GM12865 (cell line): Measurements from ENCODE around the gene OLFML3.
"Not testable (repeated sequence)": the region's sequence is repeated elsewhere in the genome, so short reads cannot be mapped to it uniquely, and the experiment has no call there.

Experiments
- DNase-seq: peaks from one replicate; pipeline ENCODE4 v3.0.0; 2010; ENCODE audit warnings: low read depth
- H3K4me3 ChIP-seq: 2 replicates; pipeline ENCODE4 v1.5.1; 2011; ENCODE audit warnings: mild to moderate bottlenecking, low read depth, low read length, control low read depth
- TF ChIP-seq, protein P1 (sequence below): IDR thresholded peaks from 2 replicates; pipeline ENCODE4 v1.5.1; 2011; ENCODE audit warnings: low read length, control low read depth, low read depth, inconsistent platforms; ENCODE audit not compliant: insufficient read depth; ENCODE audit errors: missing control alignments

OLFML3 gene

DNA sequence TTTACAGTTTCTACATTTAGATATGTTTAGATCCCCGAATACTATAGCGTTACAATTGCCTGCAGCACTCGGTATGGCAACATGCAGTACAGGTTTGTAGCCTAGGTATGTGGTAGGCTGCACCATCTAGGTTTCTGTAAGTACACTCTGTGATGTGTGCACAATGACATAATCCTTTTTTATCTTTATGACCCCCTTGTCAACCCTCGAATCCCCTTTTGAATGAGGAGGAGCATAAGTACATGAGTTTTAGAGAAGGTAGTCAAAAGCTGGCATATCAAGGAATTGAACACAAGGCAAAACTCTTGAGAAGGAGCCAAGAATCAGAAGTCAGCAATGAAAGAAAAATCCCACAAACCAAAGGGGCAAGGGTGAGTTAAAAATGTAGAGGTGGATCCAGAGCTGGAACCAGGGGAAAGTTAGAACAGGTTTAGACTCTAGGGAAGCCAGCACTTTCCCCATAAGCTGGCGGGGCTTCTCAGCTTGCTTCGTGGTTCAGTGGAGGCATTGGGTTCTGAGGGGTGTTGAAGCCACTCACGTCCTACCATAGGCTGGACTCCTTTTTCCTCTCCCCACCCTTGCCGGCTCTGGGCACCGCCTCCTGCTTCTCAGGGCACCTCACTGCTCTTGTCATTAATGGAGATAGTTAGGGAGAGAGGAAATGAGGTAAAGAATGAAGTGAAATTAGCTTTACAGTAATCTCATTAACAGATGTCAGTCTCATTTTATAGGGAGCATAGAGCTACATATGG lies 31.3 kb downstream of the OLFML3 start:
- H3K4me3 ChIP-seq, result no peak overlapping the region
- DNase-seq, result no peak
- TF ChIP-seq, protein P1, sequence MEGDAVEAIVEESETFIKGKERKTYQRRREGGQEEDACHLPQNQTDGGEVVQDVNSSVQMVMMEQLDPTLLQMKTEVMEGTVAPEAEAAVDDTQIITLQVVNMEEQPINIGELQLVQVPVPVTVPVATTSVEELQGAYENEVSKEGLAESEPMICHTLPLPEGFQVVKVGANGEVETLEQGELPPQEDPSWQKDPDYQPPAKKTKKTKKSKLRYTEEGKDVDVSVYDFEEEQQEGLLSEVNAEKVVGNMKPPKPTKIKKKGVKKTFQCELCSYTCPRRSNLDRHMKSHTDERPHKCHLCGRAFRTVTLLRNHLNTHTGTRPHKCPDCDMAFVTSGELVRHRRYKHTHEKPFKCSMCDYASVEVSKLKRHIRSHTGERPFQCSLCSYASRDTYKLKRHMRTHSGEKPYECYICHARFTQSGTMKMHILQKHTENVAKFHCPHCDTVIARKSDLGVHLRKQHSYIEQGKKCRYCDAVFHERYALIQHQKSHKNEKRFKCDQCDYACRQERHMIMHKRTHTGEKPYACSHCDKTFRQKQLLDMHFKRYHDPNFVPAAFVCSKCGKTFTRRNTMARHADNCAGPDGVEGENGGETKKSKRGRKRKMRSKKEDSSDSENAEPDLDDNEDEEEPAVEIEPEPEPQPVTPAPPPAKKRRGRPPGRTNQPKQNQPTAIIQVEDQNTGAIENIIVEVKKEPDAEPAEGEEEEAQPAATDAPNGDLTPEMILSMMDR, result no peak

DNA sequence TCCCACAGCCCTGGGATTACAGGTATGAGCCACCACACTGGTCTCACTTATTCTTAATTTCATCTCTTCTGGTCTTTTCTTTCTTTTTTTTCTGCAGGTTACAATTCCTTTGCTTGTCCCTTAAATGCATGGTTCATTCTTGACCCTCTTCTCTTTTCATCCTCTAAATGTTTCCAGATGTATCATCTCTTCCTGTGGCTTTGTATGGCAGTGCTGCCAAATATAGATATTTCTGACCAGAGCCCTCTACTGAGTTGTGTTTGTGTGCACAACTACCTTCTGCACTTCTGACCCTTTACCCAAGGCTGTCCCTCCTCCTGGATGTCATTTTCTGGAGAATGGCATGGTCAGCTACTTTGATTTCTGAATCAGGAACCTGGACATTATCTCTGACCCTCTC lies 32.5 kb downstream of the OLFML3 start:
- DNase-seq, result no peak
- TF ChIP-seq, protein P1, result no peak
- no peak overlapping the region for H3K4me3 ChIP-seq

DNA sequence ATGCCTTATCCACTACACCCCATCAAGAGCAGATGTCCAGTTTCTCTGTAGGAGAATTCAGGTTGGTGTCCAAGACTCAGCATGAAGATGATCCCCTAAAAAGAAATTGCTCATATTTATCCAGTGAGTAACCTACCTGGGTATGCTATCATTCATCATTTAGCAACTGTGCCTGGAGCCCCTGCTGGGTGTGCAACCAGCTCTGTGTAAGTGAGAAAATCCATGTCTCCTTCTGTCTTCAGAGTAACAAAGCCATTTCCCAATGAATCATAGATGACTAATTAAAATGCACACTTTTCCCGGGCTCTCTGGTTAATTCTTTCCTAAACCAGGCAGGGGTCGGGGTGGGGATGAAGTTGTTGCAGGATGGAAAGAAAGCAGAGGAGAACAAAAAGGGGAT lies 35.8 kb downstream of the OLFML3 start:
- no peak for DNase-seq
- H3K4me3 ChIP-seq, result no peak overlapping the region
- TF ChIP-seq, protein P1, result no peak

DNA sequence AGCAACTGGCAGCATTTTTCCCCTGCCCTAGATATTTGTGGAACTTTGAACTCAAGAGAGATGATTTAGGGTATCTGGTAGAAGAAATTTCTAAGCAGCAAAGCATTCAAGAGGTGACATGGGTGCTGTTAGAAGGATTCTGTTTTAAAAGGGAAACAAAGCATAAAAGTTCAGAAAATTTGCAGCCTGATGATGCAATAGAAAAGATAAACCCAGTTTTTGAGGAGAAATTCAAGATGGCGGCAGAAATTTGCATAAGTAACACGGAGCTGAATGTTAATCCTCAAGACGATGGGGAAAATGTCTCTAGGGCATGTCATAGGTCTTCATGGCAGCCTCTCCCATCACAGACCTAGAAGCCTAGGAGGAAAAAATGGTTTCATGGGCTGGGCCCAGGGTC lies 40.5 kb downstream of the OLFML3 start:
- DNase-seq, H3K4me3 ChIP-seq: not testable (repeated sequence)

DNA sequence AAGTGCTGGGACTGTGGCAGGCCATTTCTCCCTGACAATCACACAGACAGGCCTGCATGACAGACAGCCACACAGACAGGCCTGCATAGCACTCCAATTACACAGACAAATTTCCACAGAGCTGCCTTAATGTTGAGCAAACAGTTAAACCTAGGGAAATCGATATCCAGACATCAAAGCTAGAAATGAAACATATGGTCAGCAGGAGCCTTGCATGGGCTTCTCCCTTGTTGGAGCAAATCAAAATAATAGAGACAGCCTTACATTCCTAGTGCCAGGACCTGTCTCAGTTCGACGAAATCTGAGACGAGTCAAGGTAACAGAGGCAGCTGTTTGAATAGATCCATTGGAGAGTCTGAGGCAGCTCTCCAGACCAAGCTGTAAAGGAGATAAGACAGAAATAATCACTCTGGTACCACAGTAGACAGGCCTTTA lies 42.4 kb downstream of the OLFML3 start:
- H3K4me3 ChIP-seq, result no peak overlapping the region
- TF ChIP-seq, protein P1, result no peak
- no peak for DNase-seq

DNA sequence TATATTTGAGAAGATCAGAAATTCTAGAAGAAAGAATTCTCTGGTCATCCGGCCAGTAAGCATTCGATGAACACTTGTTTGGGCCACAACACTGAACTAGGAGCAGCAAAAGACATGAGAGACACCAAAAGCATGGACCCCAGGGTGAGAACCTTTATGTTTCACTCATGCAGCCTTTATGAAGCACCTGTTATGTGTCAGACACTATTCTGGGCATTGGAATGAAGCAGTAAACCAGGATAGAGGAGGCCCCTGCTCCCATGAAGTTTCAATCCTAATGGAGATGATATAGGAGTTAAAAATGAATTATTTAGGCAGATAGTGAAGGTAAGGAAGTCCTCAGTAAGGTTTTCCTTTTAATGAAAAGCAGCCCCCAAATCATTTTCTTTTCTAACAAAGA lies 43.6 kb downstream of the OLFML3 start:
- TF ChIP-seq, protein P1, result no peak
- no peak for DNase-seq
- H3K4me3 ChIP-seq, result no peak overlapping the region

DNA sequence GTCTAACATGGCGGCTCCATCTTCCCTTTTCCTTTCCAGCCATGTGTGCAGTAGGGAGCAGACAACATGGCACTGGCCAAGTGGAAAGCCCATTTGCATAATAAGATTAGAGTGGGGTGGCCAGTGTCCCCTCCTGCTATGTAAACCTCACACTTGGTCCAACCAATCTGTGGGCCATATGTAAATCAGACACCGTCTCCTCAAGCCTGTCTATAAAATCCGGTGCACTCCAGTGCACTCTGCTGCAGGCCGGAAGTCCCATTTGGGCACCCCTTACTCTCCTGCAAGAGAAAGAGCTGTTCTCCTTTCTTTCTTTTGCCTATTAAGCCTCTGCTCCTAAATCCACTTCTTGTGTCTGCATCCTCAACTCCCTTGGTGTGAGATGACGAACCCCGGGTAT lies 44.1 kb downstream of the OLFML3 start:
- no peak overlapping the region for H3K4me3 ChIP-seq
- DNase-seq, result no peak
- TF ChIP-seq, protein P1, result no peak
